Body of pancreas (tissue), 4 donors: Measurements from ENCODE around the gene APOB. TPM values are rescaled to one million over a fixed set of nuclear protein-coding genes. Genes with fewer than 3 reads are reported as not detected.
"Not testable (repeated sequence)": the region's sequence is repeated elsewhere in the genome, so short reads cannot be mapped to it uniquely, and the experiment has no call there.

Source experiments
- ATAC-seq: fragments of 150-250 bp; one replicate; pipeline ENCODE4 v1.9.1; 2016
- DNase-seq, 4 donors: peaks; one replicate each; pipeline ENCODE4 v3.0.0-alpha.2; 2019
- H3K27ac ChIP-seq, 4 donors: fragments of 200-600 bp; sonication (generic); 1 replicate in 3 of 4; 2 replicates in 1 of 4; pipeline versions ENCODE4 v1.5.1 to v1.6.1; 2016 to 2019; ENCODE audit warnings: mild to moderate bottlenecking in 1 of 4, mixed read lengths in 1 of 4, moderate library complexity in 1 of 4
- H3K27me3 ChIP-seq, 2 donors: fragments of 200-600 bp; sonication (generic); one replicate each; pipeline ENCODE4 v1.6.0; 2016; ENCODE audit warnings: mild to moderate bottlenecking in 1 of 2
- H3K36me3 ChIP-seq, 2 donors: fragments of 200-600 bp; sonication (generic); replicated peaks in 1 of 2; 2 replicates each; pipeline ENCODE4 v1.5.1; 2016; ENCODE audit warnings: low read depth in 2 of 2; ENCODE audit not compliant: insufficient read depth in 1 of 2
- H3K4me1 ChIP-seq: fragments of 200-600 bp; sonication (generic); one replicate; pipeline ENCODE4 v1.6.0; 2016
- H3K4me3 ChIP-seq, 2 donors: fragments of 200-600 bp; sonication (generic); 1 replicate in 1 of 2; 2 replicates in 1 of 2; pipeline ENCODE4 v1.5.1; 2016 to 2019
- H3K9me3 ChIP-seq, 3 donors: fragments of 200-600 bp; sonication (generic); 1 replicate in 2 of 3; 2 replicates in 1 of 3; pipeline ENCODE4 v1.5.1; 2016
- CTCF ChIP-seq, 7 experiments: fragments of 450-650 bp in 4 of 7; fragments of 200-600 bp in 3 of 7; sonication (generic) in 3 of 7; IDR thresholded peaks; one replicate each; pipeline ENCODE4 v1.5.1; 2016 to 2019; ENCODE audit warnings: antibody characterized with exemption in 7 of 7
- POLR2A ChIP-seq, 3 donors: fragments of 450-650 bp; IDR thresholded peaks; one replicate each; pipeline ENCODE4 v1.6.1; 2016; ENCODE audit warnings: antibody characterized with exemption in 3 of 3, mild to moderate bottlenecking in 2 of 3
- WGBS, 2 donors: methylation state at CpG; one replicate each; pipeline ENCODE4 v1.1.5; 2017; 5-methylcytosine and 5-hydroxymethylcytosine counted together
- intact Hi-C: fragments of 100-400 bp; cut with DNase I; formaldehyde crosslinking; loops from one replicate; pipeline ENCODE4 v1.15.1; 2023
- total RNA-seq, 2 donors: library from RNA; depleted of rRNA; stranded (reverse); fragments of >200 nt; gene quantifications; one replicate each; pipeline ENCODE4 v1.1.0, GENCODE V29; 2016

The APOB gene
- total RNA-seq, 2 donors from 2014 or later: 0.66 to 0.78 TPM

GRCh38 chr2:21029519-21029918 is 14.4 kb downstream of the APOB start:
- TF ChIP-seq CTCF (IDR thresholded peaks at IDR 0.05): no peak
- 67 to 68% methylated on average over 2 of the region's 2 CpGs for WGBS, 2 donors
- Histone ChIP-seq H3K36me3 (no peaks in the 10 kb centered on the region), H3K27ac (no peak overlapping the region), H3K4me3 (no peak overlapping the region), H3K27me3 (no peaks in the 10 kb centered on the region), H3K9me3 (no peaks in the 10 kb centered on the region), H3K4me1 (no peaks in the 10 kb centered on the region)
- ATAC-seq (no peak), DNase-seq (no peak)
- intact Hi-C loops: no loop called here

GRCh38 chr2:21028951-21029350 is 14.9 kb downstream of the APOB start:
- H3K36me3 ChIP-seq, H3K4me3 ChIP-seq, intact Hi-C loops, DNase-seq, H3K27me3 ChIP-seq, ATAC-seq, H3K9me3 ChIP-seq, H3K4me1 ChIP-seq, H3K27ac ChIP-seq: not testable (repeated sequence)
- 56 to 57% methylated on average over 5 of the region's 5 CpGs for WGBS, 2 donors

GRCh38 chr2:21028021-21028947 is 15.6 kb downstream of the APOB start:
- Histone ChIP-seq H3K9me3 (no peaks in the 10 kb centered on the region), H3K27me3 (no peaks in the 10 kb centered on the region), H3K4me1 (no peaks in the 10 kb centered on the region), H3K27ac (no peak overlapping the region), H3K4me3 (no peak overlapping the region), H3K36me3 (no peaks in the 10 kb centered on the region)
- intact Hi-C loops: no loop called here
- DNase-seq (no peak), ATAC-seq (no peak)
- TF ChIP-seq POLR2A (IDR thresholded peaks at IDR 0.05): no peak
- TF ChIP-seq CTCF (IDR thresholded peaks at IDR 0.05): no peak
- WGBS, 2 donors: 68 to 85% methylated on average over 4 of the region's 4 CpGs

- Histone ChIP-seq H3K9me3 (no peaks in the 10 kb centered on the region), H3K36me3 (no peaks in the 10 kb centered on the region), H3K27me3 (no peaks in the 10 kb centered on the region), H3K27ac (no peak overlapping the region), H3K4me1 (no peaks in the 10 kb centered on the region), H3K4me3 (no peak overlapping the region)
- intact Hi-C loops: no loop called here
- no peak for TF ChIP-seq POLR2A (IDR thresholded peaks at IDR 0.05)
- no peak for TF ChIP-seq CTCF (IDR thresholded peaks at IDR 0.05)
- DNase-seq (no peak), ATAC-seq (no peak)
Observed at GRCh38 chr2:21026479-21027282, 17.2 kb downstream of the APOB start.

- no peak overlapping the region for H3K27ac ChIP-seq
- WGBS, 2 donors: 81 to 83% methylated on average over 11 of the region's 11 CpGs
- no peak overlapping the region for H3K4me3 ChIP-seq
- no peaks in the 10 kb centered on the region for H3K9me3 ChIP-seq
- H3K36me3 ChIP-seq: no peaks in the 10 kb centered on the region
- DNase-seq (no peak), ATAC-seq (no peak)
- TF ChIP-seq CTCF (IDR thresholded peaks at IDR 0.05): no peak
- no peaks in the 10 kb centered on the region for H3K27me3 ChIP-seq
- intact Hi-C loops: no loop called here
- H3K4me1 ChIP-seq: no peaks in the 10 kb centered on the region
Observed at GRCh38 chr2:21025690-21026478, 18.0 kb downstream of the APOB start.
